ENCODE results near the gene ANKDD1A.

GRCh38 chr15:64959128-64959527 lies 47.4 kb downstream of the ANKDD1A start:
- TF ChIP-seq CTCF (IDR thresholded peaks at IDR 0.05) (no peak), POLR2A (IDR thresholded peaks at IDR 0.05) (no peak)

Measured in testis (tissue), 2 donors.